CD14-positive monocyte (primary cell): Measurements from ENCODE around the gene ABCG5. TPM values are rescaled to one million over a fixed set of nuclear protein-coding genes. Genes with fewer than 3 reads are reported as not detected.

Experiments used
- DNase-seq, 3 donors: peaks; one replicate each; pipeline ENCODE4 v3.0.0-alpha.2; 2011 to 2022
- H2AFZ ChIP-seq: 2 replicates; pipeline ENCODE4 v1.6.0; 2012; ENCODE audit warnings: mild to moderate bottlenecking, low read depth, low read length, inconsistent platforms; ENCODE audit not compliant: insufficient read depth, poor library complexity, severe bottlenecking
- H3K27ac ChIP-seq, 2 donors: 1 replicate in 1 of 2; 2 replicates in 1 of 2; pipeline ENCODE4 v1.5.1; 2012 to 2013; ENCODE audit warnings: low read length in 2 of 2, control low read depth in 1 of 2, inconsistent platforms in 1 of 2, low read depth in 1 of 2, mild to moderate bottlenecking in 1 of 2
- H3K27me3 ChIP-seq, 2 donors: one replicate each; pipeline versions ENCODE4 v1.6.0 to v1.6.1; 2011 to 2013; ENCODE audit warnings: low read length in 2 of 2; ENCODE audit not compliant: control insufficient read depth in 2 of 2, insufficient read depth in 2 of 2
- H3K36me3 ChIP-seq, 2 donors: replicated peaks in 1 of 2; 1 replicate in 1 of 2; 2 replicates in 1 of 2; pipeline versions ENCODE4 v1.5.1 to v1.6.1; 2012 to 2013; ENCODE audit warnings: low read length in 2 of 2, control low read depth in 1 of 2, inconsistent platforms in 1 of 2, mild to moderate bottlenecking in 1 of 2; ENCODE audit not compliant: insufficient read depth in 2 of 2, control insufficient read depth in 1 of 2
- H3K4me1 ChIP-seq, 2 donors: 1 replicate in 1 of 2; 2 replicates in 1 of 2; pipeline versions ENCODE4 v1.5.1 to v1.6.1; 2012 to 2013; ENCODE audit warnings: low read length in 2 of 2, control low read depth in 1 of 2, inconsistent platforms in 1 of 2, mild to moderate bottlenecking in 1 of 2, moderate library complexity in 1 of 2; ENCODE audit not compliant: insufficient read depth in 2 of 2, control insufficient read depth in 1 of 2
- H3K4me2 ChIP-seq: replicated peaks from 2 replicates; pipeline ENCODE3; 2012; ENCODE audit warnings: low read length, moderate library complexity, mild to moderate bottlenecking; ENCODE audit not compliant: poor library complexity, severe bottlenecking; ENCODE audit errors: extremely low read depth
- H3K4me3 ChIP-seq, 3 experiments: fragments of 200-600 bp in 1 of 3; sonication (generic) in 1 of 3; replicated peaks in 1 of 3; 1 replicate in 2 of 3; 2 replicates in 1 of 3; pipeline ENCODE4 v1.5.1; 2011 to 2013; ENCODE audit warnings: low read length in 3 of 3, mild to moderate bottlenecking in 3 of 3, control low read depth in 2 of 3, low read depth in 2 of 3, inconsistent platforms in 1 of 3, moderate library complexity in 1 of 3
- H3K79me2 ChIP-seq: 2 replicates; pipeline ENCODE4 v1.6.0; 2012; ENCODE audit warnings: mild to moderate bottlenecking, control low read depth, inconsistent platforms, low read length, moderate library complexity; ENCODE audit not compliant: insufficient read depth
- H3K9ac ChIP-seq: 2 replicates; pipeline ENCODE4 v1.6.0; 2017; ENCODE audit warnings: low read length, mild to moderate bottlenecking; ENCODE audit not compliant: insufficient read depth, poor library complexity, severe bottlenecking
- H3K9me3 ChIP-seq, 2 donors: replicated peaks in 1 of 2; 1 replicate in 1 of 2; 2 replicates in 1 of 2; pipeline versions ENCODE4 v1.5.1 to v1.6.1; 2012 to 2013; ENCODE audit warnings: low read length in 2 of 2, control low read depth in 1 of 2; ENCODE audit not compliant: control insufficient read depth in 1 of 2, insufficient read depth in 1 of 2
- H4K20me1 ChIP-seq: 2 replicates; pipeline ENCODE4 v1.6.0; 2012; ENCODE audit warnings: mild to moderate bottlenecking, low read length, control low read depth, moderate library complexity; ENCODE audit not compliant: insufficient read depth
- H3K27ac Mint-ChIP-seq, 7 donors: one replicate each; pipeline ENCODE4 v1.8.0; 2020; ENCODE audit warnings: mild to moderate bottlenecking in 7 of 7, mixed read lengths in 7 of 7, moderate library complexity in 6 of 7, inconsistent platforms in 2 of 7
- H3K27me3 Mint-ChIP-seq, 3 donors: one replicate each; pipeline ENCODE4 v1.8.0; 2021 to 2022; ENCODE audit warnings: low read depth in 3 of 3, mild to moderate bottlenecking in 3 of 3, mixed read lengths in 3 of 3, moderate library complexity in 3 of 3, inconsistent platforms in 1 of 3
- H3K36me3 Mint-ChIP-seq, 2 donors: one replicate each; pipeline ENCODE4 v1.8.0; 2020; ENCODE audit warnings: mixed read lengths in 2 of 2, inconsistent platforms in 1 of 2, mild to moderate bottlenecking in 1 of 2
- H3K4me1 Mint-ChIP-seq: one replicate; pipeline ENCODE4 v1.8.0; 2020; ENCODE audit warnings: mild to moderate bottlenecking, mixed read lengths
- H3K4me3 Mint-ChIP-seq, 2 donors: one replicate each; pipeline ENCODE4 v1.8.0; 2020; ENCODE audit warnings: mild to moderate bottlenecking in 2 of 2, mixed read lengths in 2 of 2, moderate library complexity in 1 of 2
- H3K9me3 Mint-ChIP-seq, 7 donors: one replicate each; pipeline ENCODE4 v1.8.0; 2020 to 2022; ENCODE audit warnings: mixed read lengths in 7 of 7, mild to moderate bottlenecking in 6 of 7, moderate library complexity in 6 of 7, inconsistent platforms in 2 of 7
- CTCF ChIP-seq: fragments of 200-600 bp; IDR thresholded peaks from one replicate; pipeline ENCODE4 v1.8.0; 2022; ENCODE audit warnings: antibody characterized with exemption, mild to moderate bottlenecking
- WGBS: methylation state at CpG from one replicate; pipeline ENCODE4 v1.1.5; 2013; ENCODE audit warnings: missing lambda C conversion rate; ENCODE audit not compliant: insufficient coverage; 5-methylcytosine and 5-hydroxymethylcytosine counted together
- intact Hi-C, 2 donors: fragments of 100-400 bp; cut with micrococcal nuclease; formaldehyde crosslinking; loops; one replicate each; pipeline versions ENCODE4 v1.15.0 to v1.15.1; 2023
- polyA plus RNA-seq, 3 donors: library from polyadenylated mRNA; depleted of rRNA in 1 of 3; unstranded in 2 of 3; stranded (reverse) in 1 of 3; fragments of 300-500 nt in 2 of 3; fragments of >200 nt in 1 of 3; fragmentation: Illumina TruSeq in 2 of 3; gene quantifications; 1 replicate in 2 of 3; 2 replicates in 1 of 3; pipeline ENCODE4 v1.2.3, GENCODE V29; 2012 to 2021

ABCG5 gene
- polyA plus RNA-seq, 3 donors = not detected

GRCh38 chr2:43773876-43774613, 64.6 kb downstream of the ABCG5 start, which contains the start of gene DYNC2LI1:
Gene DYNC2LI1 (plus strand): TSS chr2:43774039. CDS start chr2:43774139, 100 bp downstream.
- DNase-seq = peak; percentile 81 to 83 (median 81)
- Histone ChIP-seq H2AFZ (peak within 1 kb of the TSS; percentile 95), H3K79me2 (no peaks in the 10 kb centered on the region), H3K27me3 (no peaks in the 10 kb centered on the region), H3K9ac (peak within 1 kb of the TSS; percentile 66), H3K4me3 (peak within 1 kb of the TSS; percentile 69 to 89 (median 76)), H4K20me1 (no peaks in the 10 kb centered on the region), H3K27ac (peak within 1 kb of the TSS in 1 of 2 donors; percentile 73), H3K36me3 (no peaks in the 10 kb centered on the region), H3K4me1 (peaks cover 7 to 10% of the 10 kb centered on the region in 2 donors), H3K4me2 (peak within 1 kb of the TSS; percentile 75), H3K9me3 (no peaks in the 10 kb centered on the region)
- H3K4me3 Mint-ChIP-seq = peak within 1 kb of the TSS; percentile 97 to 98
- H3K27ac Mint-ChIP-seq = peak within 1 kb of the TSS; percentile 84 to 98 (median 93)
- peaks cover 0 to 3% (median 0%) of the 10 kb centered on the region in 3 donors for H3K27me3 Mint-ChIP-seq
- H3K36me3 Mint-ChIP-seq = no peaks in the 10 kb centered on the region
- WGBS = 0% methylated on average over 21 of the region's 31 CpGs
- intact Hi-C loops = loop anchor here in 1 of 2 donors (10.0 kb wide), 1 partner anchor 221 kb away; the partner anchor contains the start of gene LRPPRC
- H3K4me1 Mint-ChIP-seq = peaks cover 10% of the 10 kb centered on the region
- TF ChIP-seq CTCF = no peak
- H3K9me3 Mint-ChIP-seq = peaks cover 0 to 1% (median 0%) of the 10 kb centered on the region in 7 donors

GRCh38 chr2:43766006-43766405, 72.6 kb downstream of the ABCG5 start:
- Mint-ChIP-seq H3K36me3 (no peaks in the 10 kb centered on the region), H3K4me1 (no peaks in the 10 kb centered on the region), H3K27me3 (peaks cover 0 to 9% (median 6%) of the 10 kb centered on the region in 3 donors)

More at GRCh38 chr2:43766006-43766405, 72.6 kb downstream of the ABCG5 start:
- Histone ChIP-seq H3K4me2 (no peak overlapping the region), H3K79me2 (no peaks in the 10 kb centered on the region), H3K36me3 (no peaks in the 10 kb centered on the region), H3K4me1 (no peaks in the 10 kb centered on the region), H3K4me3 (no peak overlapping the region), H3K27ac (no peak overlapping the region), H3K9ac (no peak overlapping the region), H3K27me3 (peaks cover 0 to 3% of the 10 kb centered on the region in 2 donors), H2AFZ (no peak overlapping the region), H3K9me3 (peaks cover 0 to 4% of the 10 kb centered on the region in 2 donors), H4K20me1 (no peaks in the 10 kb centered on the region)
- no peak for TF ChIP-seq CTCF
- peaks cover 0 to 5% (median 3%) of the 10 kb centered on the region in 7 donors for H3K9me3 Mint-ChIP-seq
- H3K4me3 Mint-ChIP-seq = no peak overlapping the region
- intact Hi-C loops = no loop called here
- no peak for DNase-seq
- WGBS = 100% methylated on average over 1 of the region's 4 CpGs
- H3K27ac Mint-ChIP-seq = no peak overlapping the region
